Measurements from ENCODE around the gene GATC. TPM values are rescaled to one million over a fixed set of nuclear protein-coding genes. Genes with fewer than 3 reads are reported as not detected.

The GATC gene
- total and polyA plus RNA-seq, 9 donors: 11.9 to 34.7 (median 19.4) TPM

- no peak for DNase-seq
- H3K36me3 ChIP-seq: no peaks in the 10 kb centered on the region
- H3K4me3 ChIP-seq: no peak overlapping the region
- TF ChIP-seq EP300 (IDR thresholded peaks at IDR 0.05) (no peak), CTCF (IDR thresholded peaks at IDR 0.05) (no peak), POLR2A (IDR thresholded peaks at IDR 0.05) (no peak)
- intact Hi-C loops (cut with DNase I): loop anchor here in 1 of 4 donors (5.0 kb wide), 1 partner anchor 71 kb away; no protein-coding TSS in a partner anchor
- H3K27ac ChIP-seq: no peak overlapping the region
- no peaks in the 10 kb centered on the region for H3K4me1 ChIP-seq (ENCODE audit: insufficient read depth)
- H3K9me3 ChIP-seq: no peaks in the 10 kb centered on the region
- WGBS, 3 donors: 50 to 54% (median 50%) methylated on average over 8 of the region's 8 CpGs
- H3K27me3 ChIP-seq: no peaks in the 10 kb centered on the region
Measured at GRCh38 chr12:120428597-120429229, 17.5 kb upstream of the GATC start.

GRCh38 chr12:120429368-120429767 is 16.9 kb upstream of the GATC start:
- WGBS, 3 donors: 62 to 68% (median 63%) methylated on average over 7 of the region's 7 CpGs
- Histone ChIP-seq H3K4me1 (ENCODE audit: insufficient read depth) (no peaks in the 10 kb centered on the region), H3K27me3 (no peaks in the 10 kb centered on the region), H3K27ac (no peak overlapping the region), H3K9me3 (no peaks in the 10 kb centered on the region), H3K4me3 (no peak overlapping the region), H3K36me3 (no peaks in the 10 kb centered on the region)
- TF ChIP-seq POLR2A (IDR thresholded peaks at IDR 0.05) (no peak), EP300 (IDR thresholded peaks at IDR 0.05) (no peak), CTCF (IDR thresholded peaks at IDR 0.05) (no peak)
- intact Hi-C loops (cut with DNase I): loop anchor here in 1 of 4 donors (5.0 kb wide), 1 partner anchor 72 kb away; no protein-coding TSS in a partner anchor
- no peak for DNase-seq

GRCh38 chr12:120432772-120433525 is 13.3 kb upstream of the GATC start:
- no peaks in the 10 kb centered on the region for H3K9me3 ChIP-seq
- TF ChIP-seq POLR2A (IDR thresholded peaks at IDR 0.05): no peak
- TF ChIP-seq CTCF (IDR thresholded peaks at IDR 0.05): no peak
- TF ChIP-seq EP300 (IDR thresholded peaks at IDR 0.05): no peak
- H3K27me3 ChIP-seq: no peaks in the 10 kb centered on the region
- no peaks in the 10 kb centered on the region for H3K4me1 ChIP-seq (ENCODE audit: insufficient read depth)
- 48 to 54% (median 49%) methylated on average over 10 of the region's 10 CpGs for WGBS, 3 donors
- no peak overlapping the region for H3K27ac ChIP-seq
- no peak for DNase-seq
- intact Hi-C loops (cut with DNase I): loop anchor here in 2 of 4 donors (5.0 kb wide), 2 partner anchors 76 to 106 kb away; partner anchors contain the start of gene PLA2G1B (in 1 of the 2)
- H3K4me3 ChIP-seq: no peak overlapping the region
- no peaks in the 10 kb centered on the region for H3K36me3 ChIP-seq

- intact Hi-C loops (cut with DNase I): no loop called here
- peaks cover 1% of the 10 kb centered on the region for H3K4me1 ChIP-seq (ENCODE audit: insufficient read depth)
- WGBS, 3 donors: 0 to 1% (median 0%) methylated on average over 52 to 59 of the region's 59 CpGs
Measured at GRCh38 chr12:120437735-120438494, 8.3 kb upstream of the GATC start, which contains the start of gene COX6A1. Gene COX6A1, plus strand, starts transcription at chr12:120438113. Its CDS starts 14 bp downstream, at chr12:120438127.

More at GRCh38 chr12:120437735-120438494, 8.3 kb upstream of the GATC start, which contains the start of gene COX6A1:
- Histone ChIP-seq H3K4me3 (peak within 1 kb of the TSS; percentile 88), H3K36me3 (no peaks in the 10 kb centered on the region), H3K27ac (peak within 1 kb of the TSS in 1 of 2 donors; percentile 64), H3K27me3 (no peaks in the 10 kb centered on the region), H3K9me3 (no peaks in the 10 kb centered on the region)
- peak; percentile 91 to 94 (median 92) for DNase-seq
- TF ChIP-seq CTCF (IDR thresholded peaks at IDR 0.05) (no peak), POLR2A (IDR thresholded peaks at IDR 0.05) (peak; percentile 25)
